GM10266 (cell line): ENCODE measurements around the gene DIP2C.
"Not testable (repeated sequence)": the region's sequence is repeated elsewhere in the genome, so short reads cannot be mapped to it uniquely, and the experiment has no call there.

Source experiments
- DNase-seq: peaks from one replicate; pipeline ENCODE4 v3.0.0; 2012; ENCODE audit errors: extremely low spot score
- CTCF ChIP-seq: IDR thresholded peaks from 2 replicates; pipeline ENCODE4 v1.5.1; 2012; ENCODE audit warnings: mild to moderate bottlenecking, low read depth; ENCODE audit not compliant: control insufficient read depth, insufficient read depth; ENCODE audit errors: missing control alignments

Gene DIP2C

GRCh38 chr10:663466-663751, 26.1 kb downstream of the DIP2C start:
- TF ChIP-seq CTCF = no peak
- DNase-seq = no peak

- DNase-seq = no peak
- TF ChIP-seq CTCF = no peak
Measured at GRCh38 chr10:662686-663465, 26.6 kb downstream of the DIP2C start.

- no peak for TF ChIP-seq CTCF
- DNase-seq = no peak
Measured at GRCh38 chr10:662223-662605, 27.3 kb downstream of the DIP2C start.

- no peak for TF ChIP-seq CTCF
- no peak for DNase-seq
Measured at GRCh38 chr10:661597-662222, 27.8 kb downstream of the DIP2C start.

- TF ChIP-seq CTCF = no peak
Measured at GRCh38 chr10:660970-661596, 28.4 kb downstream of the DIP2C start.

GRCh38 chr10:660413-660969, 29.0 kb downstream of the DIP2C start:
- DNase-seq = no peak
- TF ChIP-seq CTCF = no peak

More at GRCh38 chr10:660970-661596, 28.4 kb downstream of the DIP2C start:
- no peak for DNase-seq

- no peak for TF ChIP-seq CTCF
- DNase-seq = no peak
Measured at GRCh38 chr10:659688-660141, 29.8 kb downstream of the DIP2C start.

- DNase-seq = not testable (repeated sequence)
Measured at GRCh38 chr10:657816-658350, 31.6 kb downstream of the DIP2C start.
